ENCODE measurements around the gene NDE1.
A peak's percentile ranks its signal among the peaks of the same experiment; 100 is the strongest.
"Not testable (repeated sequence)": the region's sequence is repeated elsewhere in the genome, so short reads cannot be mapped to it uniquely, and the experiment has no call there.

The NDE1 gene

DNA sequence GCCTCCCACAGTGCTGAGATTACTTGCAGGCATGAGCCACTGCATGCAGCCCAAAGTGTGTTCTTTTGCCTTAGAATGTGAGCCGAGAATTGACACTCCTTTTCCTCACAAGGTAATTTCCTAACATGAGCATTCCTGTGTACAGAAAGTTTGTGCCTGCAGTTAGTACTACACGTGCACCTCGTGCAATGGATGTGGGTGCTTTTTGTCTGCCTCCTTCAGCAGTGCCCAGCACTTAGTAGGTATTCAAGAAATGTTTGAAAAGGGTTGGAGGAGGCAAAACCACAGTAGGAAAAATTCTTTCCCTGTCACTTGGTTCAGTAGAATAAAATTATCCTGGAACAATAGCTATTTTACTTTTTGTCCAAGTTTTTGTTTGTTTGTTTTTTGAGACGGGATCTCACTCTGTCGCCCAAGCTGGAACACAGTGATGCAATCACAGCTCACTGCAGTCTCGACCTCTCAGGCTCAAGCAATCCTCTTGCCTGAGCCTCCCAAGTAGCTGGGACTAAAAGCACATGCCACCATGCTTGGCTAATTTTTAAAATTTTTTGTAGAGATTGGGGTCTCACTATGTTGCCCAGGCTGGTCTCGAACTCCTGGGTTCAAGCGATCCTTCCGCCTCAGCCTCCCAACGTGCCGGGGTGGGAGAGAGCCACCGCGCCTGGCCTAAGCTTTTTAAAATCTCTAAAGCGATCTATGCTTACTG is 2.4 kb downstream of the NDE1 start:
- no peak for DNase-seq

DNA sequence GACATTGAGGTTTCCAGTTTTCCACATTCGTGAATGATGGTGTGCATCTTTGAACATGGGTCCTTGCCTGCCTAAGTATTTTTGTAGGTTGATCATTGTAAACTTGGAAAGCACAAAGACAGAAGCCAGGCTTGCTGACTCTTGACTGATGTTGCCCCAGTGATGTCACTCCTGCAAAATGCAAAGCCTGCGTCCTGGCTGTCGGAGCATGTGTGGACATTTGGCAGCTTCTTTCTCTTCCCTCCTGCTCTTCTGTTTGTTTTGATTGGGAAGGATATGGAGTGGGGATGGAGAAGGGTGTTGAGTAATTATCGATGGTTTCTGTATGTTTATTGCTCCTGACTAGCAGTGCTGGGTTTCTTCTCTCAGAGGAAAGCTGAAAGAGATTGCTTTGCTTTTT is 3.2 kb downstream of the NDE1 start:
- peak in 1 of 2 experiments; percentile 13 for DNase-seq

- DNase-seq = no peak
These were observed 4.5 kb downstream of the NDE1 start for GRCh38 chr16:15654591-15654990.

GRCh38 chr16:15655561-15655960 is 5.5 kb downstream of the NDE1 start:
- not testable (repeated sequence) for DNase-seq

- no peak for DNase-seq
These were observed 8.1 kb downstream of the NDE1 start for GRCh38 chr16:15658149-15658548.

- DNase-seq = no peak
These were observed 8.5 kb downstream of the NDE1 start for GRCh38 chr16:15658556-15658955.

GRCh38 chr16:15660203-15660601 is 10.2 kb downstream of the NDE1 start:
- no peak for DNase-seq

DNA sequence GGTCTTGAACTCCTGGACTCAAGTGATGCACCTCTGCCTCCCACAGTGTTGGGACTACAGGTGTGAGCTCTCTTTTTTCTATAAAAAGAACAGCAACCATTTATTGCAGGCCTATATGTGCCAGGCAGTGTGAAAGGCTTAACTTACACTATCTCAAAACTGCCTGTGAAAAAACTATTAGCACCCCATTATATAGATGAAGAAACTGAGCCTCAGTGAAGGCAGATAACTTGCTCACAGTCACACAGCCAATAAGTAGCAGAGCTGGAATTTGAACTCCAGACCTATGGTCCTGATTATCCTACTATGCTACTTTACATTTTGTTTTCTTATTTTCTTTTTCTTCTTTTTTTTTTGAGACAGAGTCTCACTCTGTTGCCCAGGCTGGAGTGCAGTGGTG is 15.1 kb downstream of the NDE1 start:
- no peak for DNase-seq

DNA sequence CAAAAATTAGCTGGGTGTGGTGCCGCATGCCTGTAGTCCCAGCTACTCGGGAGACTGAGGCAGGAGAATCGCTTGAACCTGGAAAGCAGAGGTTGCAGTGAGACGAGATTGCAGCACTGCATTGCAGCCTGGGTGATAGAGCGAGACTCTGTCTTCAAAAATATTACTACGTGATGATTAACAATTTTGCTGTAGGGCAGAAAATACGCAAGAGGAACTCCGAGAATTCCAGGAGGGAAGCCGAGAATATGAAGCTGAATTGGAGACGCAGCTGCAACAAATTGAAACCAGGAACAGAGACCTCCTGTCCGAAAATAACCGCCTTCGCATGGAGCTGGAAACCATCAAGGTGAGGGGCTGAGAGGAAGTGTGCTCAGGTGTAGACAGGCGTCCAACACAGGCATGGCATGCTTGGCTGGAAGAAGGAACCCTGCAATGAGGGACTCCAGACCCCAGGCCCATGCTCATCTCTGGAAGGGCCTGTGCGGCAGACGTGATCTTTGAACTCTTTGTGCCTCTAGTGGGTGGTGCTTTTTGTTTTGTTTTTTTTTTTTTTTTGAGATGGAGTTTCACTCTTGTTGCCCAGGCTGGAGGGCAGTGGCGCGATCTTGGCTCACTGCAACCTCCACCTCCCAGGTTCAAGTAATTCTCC is 17.2 kb downstream of the NDE1 start:
- DNase-seq = no peak

DNA sequence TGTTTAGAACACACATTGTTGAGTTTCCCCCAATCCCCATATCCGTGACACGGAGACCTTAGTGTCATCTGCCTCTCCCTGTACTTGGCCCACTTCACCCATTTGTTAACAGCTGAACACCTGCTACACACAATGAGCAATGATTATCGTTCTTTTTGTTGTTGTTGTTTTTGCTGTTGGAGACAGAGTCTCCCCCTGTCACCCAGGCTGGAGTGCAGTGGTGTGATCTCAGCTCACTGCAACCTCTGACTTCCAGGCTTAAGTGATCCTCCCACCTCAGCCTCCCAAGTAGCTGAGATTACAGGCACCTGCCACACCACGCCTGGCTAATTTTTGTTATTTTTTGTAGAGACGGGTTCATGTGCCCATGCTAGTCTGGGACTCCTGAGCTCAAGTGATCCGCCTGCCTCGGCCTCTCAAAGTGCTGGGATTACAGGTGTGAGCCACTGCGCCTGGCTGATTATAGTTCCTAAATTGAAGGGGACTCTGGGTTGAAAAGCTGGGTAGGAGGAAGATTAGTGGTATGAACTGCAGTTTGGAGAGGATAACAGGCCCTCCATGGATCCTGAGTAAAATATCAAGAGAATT is 21.6 kb downstream of the NDE1 start:
- DNase-seq = no peak

DNA sequence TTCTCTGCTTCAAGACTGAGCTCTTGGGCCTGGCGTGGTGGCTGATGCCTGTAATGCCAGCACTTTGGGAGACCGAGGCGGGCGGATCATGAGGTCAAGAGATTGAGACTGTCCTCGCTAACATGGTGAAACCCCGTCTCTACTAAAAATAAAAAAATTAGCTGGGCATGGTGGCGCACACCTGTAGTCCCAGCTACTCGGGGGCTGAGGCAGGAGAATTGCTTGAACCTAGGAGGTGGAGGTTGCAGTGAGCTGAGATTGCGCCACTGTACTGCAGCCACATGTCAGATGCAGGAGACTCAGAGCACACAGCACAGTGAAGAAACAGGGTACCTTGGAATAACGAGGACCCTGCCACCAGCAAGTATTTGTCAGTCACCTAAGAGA is 22.1 kb downstream of the NDE1 start:
- not testable (repeated sequence) for DNase-seq

DNA sequence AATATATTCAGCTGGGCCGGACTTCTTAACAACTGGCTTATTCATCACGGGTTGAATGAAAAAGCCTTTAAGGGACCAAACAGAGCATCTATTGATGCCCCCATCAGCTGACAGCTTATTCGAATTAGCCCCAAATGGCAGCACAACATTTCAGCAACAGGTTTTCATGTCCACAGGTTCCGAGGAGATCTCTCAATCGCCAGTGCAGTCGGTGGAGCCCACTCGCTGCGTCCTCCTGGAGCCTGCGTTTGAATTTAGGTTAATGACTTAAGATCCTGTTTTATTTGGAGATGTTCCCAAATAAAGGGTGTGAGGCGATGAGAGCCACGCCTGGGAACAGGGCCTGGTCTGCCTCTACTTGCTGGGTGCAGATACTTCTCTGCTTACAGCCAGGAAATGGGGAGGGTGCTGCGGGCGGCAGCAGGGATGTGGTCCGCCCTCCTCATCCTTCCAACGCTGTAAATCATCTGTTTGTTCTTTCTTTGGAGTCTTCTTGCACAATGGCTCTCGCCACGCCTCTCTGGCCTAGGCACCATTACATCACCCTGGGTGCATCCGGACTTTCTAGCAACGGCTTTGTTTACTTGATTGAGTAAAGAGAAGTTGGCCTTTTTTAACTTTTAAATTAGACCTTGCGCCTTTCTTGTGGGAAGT is 22.6 kb downstream of the NDE1 start:
- peak; percentile 80 to 93 for DNase-seq

DNA sequence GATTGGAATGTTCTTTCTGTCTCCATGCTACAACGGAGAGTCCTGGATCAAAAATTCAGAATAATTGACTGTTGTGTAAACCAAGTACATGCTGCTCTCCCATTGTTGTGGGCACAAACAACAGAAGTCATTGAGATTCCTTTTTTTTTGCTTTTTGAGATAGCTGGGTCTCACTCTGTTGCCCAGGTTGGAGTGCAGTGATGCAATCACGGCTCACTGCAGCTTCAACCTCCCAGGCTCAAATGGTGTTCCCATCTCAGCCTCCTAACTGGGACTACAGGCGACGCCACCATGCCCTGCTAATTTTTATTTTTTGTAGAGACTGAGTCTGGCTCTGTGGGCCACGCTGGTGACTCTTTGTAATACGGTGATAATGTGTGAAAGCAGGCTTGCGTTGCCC is 24.5 kb downstream of the NDE1 start:
- no peak for DNase-seq

DNA sequence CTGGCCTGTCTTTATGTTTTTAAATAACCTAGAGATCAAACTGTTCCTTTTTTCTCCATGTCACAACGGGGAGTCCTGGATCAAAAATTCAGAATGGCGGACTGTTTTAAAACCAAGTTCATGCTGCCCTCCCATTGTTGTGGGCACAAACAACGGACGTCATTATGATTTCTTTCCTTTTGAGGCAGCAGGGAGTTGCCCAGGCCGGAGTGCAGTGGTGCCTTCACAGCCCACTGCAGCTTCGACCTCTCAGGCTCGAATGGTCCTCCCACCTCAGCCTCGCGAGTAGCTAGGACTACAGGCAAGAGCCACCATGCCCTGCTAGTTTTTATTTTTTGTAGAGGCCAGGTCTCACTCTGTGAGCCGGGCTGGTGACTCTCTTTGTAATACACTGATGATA is 26.5 kb downstream of the NDE1 start:
- no peak for DNase-seq

- no peak for DNase-seq
These were observed 27.4 kb downstream of the NDE1 start for GRCh38 chr16:15677447-15677846.

- DNase-seq = peak; percentile 10 to 12
These were observed 32.1 kb downstream of the NDE1 start for GRCh38 chr16:15682105-15682570.

DNA sequence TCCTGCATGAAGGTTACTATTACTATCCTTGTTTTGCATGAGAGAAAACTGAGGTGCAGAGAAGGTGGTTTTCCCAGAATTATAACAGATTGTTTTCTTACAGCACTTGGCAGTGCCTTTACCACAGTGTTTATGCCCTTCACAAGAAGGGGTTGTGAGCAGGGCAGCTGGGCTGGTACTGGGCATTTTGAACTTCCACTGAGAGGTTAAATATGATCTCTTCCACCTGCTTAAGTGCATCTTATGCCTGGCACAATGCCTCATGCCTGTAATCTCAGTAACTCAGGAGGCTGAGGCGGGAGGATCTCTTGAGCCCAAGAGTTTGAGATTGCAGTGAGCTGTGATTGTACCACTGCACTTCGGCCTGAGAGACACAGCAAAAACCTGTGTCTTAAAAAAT is 36.2 kb downstream of the NDE1 start:
- no peak for DNase-seq

DNA sequence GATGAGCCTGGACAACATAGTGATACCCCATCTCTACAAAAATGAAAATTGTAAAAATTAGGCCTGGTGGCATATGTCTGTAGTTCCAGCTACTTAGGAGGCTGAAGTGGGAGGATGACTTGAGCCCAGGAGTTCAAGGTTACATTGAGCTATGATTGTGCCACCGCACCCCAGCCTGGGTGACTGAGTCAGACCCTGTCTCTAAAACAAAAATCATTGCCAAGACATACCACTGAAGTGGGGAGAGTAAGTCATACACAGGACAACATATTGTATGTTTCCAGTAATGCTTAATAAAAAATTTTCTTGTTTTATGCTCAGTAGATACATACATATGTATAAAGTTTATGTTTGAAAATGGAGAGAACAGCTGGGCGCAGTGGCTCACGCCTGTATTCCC is 39.2 kb downstream of the NDE1 start:
- DNase-seq = no peak

GRCh38 chr16:15690296-15690695 is 40.3 kb downstream of the NDE1 start:
- no peak for DNase-seq

- DNase-seq = no peak
These were observed 41.0 kb downstream of the NDE1 start for GRCh38 chr16:15691046-15691445.

- not testable (repeated sequence) for DNase-seq
These were observed 42.5 kb downstream of the NDE1 start for GRCh38 chr16:15692508-15692907.

- no peak for DNase-seq
These were observed 44.5 kb downstream of the NDE1 start for GRCh38 chr16:15694499-15694898.

GRCh38 chr16:15699819-15700218 is 49.8 kb downstream of the NDE1 start:
- no peak for DNase-seq

DNA sequence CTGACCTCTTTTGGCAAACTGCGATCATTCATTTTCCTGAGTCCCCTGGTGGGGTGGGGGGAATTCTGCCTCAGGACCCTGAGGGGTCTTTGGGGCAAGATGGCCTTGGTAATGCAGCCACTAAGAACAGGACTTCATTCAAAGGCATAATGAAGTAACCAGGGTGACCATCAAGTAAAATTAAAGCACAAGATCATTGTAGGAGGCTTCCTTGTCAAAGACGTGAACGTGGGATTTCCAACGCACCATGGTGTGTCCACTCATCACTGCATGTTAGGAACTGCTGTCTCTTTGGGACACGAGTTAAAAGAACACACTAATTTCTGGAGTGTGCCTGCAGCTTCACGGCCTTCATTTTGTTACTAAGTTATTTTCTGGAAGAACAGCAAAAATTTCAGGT is 51.3 kb downstream of the NDE1 start:
- DNase-seq = no peak

All from NCI-H2081 (cell line).